ENCODE measurements around the gene SIRT6.
"Not testable (repeated sequence)": the region's sequence is repeated elsewhere in the genome, so short reads cannot be mapped to it uniquely, and the experiment has no call there.

The SIRT6 gene

DNA sequence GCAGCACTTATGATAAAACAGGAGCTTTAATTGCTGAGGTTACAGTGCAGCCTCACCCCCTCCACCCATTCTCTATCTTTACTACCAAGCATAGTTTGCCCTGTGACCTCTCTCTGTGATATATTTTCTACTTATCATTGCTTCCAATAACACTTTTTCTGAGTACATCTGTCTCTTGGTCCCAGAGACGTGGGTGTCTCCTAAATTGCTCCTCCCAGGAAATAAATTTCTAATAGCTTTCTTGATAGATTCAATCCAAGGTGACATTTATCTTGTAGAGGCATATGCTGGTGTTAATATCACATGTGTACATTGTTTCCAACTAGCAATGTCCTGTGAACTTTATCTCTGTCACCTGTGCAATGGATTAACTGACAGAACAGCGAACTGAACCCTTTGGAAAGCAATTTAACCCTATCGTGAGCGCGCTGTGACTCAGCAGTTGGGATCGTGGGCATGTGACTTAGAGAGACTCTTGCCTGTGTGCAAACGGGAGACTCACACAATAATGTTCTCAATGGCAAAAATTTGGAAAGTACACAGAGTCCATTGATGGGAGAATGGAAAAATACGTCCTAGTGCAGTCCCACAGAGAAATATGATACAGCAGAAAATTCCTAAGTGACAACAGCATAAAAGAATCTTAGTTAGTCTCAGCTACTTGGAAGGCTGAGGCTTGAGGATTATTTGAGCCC is 51.5 kb downstream of the SIRT6 start:
- DNase-seq (ENCODE audit: low spot score), result peak; percentile 63

DNA sequence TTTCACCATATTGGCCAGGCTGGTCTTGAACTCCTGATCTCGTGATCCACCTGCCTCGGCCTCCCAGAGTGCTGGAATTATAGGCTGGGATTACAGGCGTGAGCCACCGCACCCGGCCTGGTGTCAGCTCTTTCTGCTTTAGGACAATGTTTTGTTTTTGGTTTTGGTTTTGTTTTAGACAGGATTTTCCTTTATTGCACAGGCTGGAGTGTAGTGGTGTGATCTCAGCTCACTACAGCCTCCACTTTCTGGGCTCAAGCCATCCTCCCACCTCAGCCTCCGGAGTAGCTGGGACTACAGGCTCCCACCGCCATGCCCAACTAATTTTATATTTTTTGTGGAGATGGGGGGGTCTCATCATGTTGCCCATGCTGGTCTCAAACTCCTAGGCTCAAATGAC is 53.3 kb downstream of the SIRT6 start:
- DNase-seq (ENCODE audit: low spot score), result not testable (repeated sequence)

DNA sequence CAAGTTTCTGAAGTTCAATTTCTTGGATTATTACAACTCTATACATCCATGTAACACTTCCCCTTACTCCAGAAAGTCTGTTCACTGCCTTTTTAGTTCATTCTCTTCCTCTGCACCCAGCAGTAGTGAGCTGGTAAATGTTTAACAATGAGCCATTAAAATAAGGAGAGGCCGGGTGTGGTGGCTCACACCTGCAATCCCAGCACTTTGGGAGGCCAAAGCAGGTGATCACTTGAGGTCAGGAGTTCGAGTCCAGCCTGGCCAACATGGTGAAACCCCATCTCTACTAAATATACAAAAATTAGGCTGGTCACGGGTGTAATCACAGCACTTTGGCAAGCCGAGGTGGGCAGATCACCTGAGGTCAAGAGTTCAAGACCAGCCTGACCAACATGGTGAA is 55.0 kb downstream of the SIRT6 start:
- not testable (repeated sequence) for DNase-seq (ENCODE audit: low spot score)

DNA sequence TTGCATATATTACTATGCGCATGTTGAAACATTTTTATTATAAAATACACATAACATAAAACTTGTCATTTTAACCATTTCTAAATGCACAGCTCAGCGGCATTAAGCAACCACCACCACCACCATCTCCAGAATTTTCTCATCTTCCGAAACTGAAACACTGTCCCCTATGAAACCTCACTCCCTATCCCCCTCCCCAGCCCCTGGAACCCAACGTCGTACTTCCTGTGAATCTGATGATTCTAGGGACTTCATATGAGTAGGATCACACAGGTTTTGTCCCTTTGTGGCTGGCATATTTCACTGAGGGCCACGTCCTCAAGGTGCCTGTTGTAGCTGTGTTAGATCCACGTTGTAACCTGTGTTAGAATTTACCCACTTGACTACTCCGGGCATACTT is 57.7 kb downstream of the SIRT6 start:
- DNase-seq (ENCODE audit: low spot score), result no peak
